HepG2 (cell line): Measurements from ENCODE around the gene FXN. TPM values are rescaled to one million over a fixed set of nuclear protein-coding genes. Genes with fewer than 3 reads are reported as not detected.

Experiments used
- ATAC-seq: fragments of 200-7000 bp; cut with Tn5 transposase; 3 replicates; pipeline ENCODE4 v1.9.1; 2020; ENCODE audit warnings: mild to moderate bottlenecking, moderate library complexity
- BruUV-seq: library from RNA; stranded (reverse); fragments of 400-500 nt; replicated peaks from 2 replicates; lab custom pipeline; 2021; lab: Mats Ljungman, UMichigan
- CTCF ChIA-PET: fragments of 300-600 bp; formaldehyde crosslinking; extraction: SDS; loops from one replicate; lab custom pipeline; 2021; ENCODE audit warnings: low total read pairs, inconsistent platforms, low intra/inter-chr PET ratio; lab: Yijun Ruan, JAX
- POLR2A ChIA-PET: fragments of 350-600 bp; sonication (Branson Sonifier 250); formaldehyde crosslinking; loops from one replicate; lab custom pipeline; 2020; ENCODE audit warnings: antibody characterized with exemption, inconsistent platforms; lab: Yijun Ruan, JAX
- DNase-seq: peaks from one replicate; pipeline ENCODE4 v3.0.0-alpha.2; 2015; ENCODE audit warnings: low spot score
- FAIRE-seq: peaks from 3 replicates; lab custom pipeline; 2011; peaks lifted over from hg19 to GRCh38; lab: Jason Lieb, UNC
- H2AFZ ChIP-seq: one replicate; pipeline ENCODE4 v1.6.1; 2011; ENCODE audit warnings: low read length, inconsistent platforms
- H3K27ac ChIP-seq: fragments of 300-600 bp; 3 replicates; pipeline ENCODE4 v1.8.0; 2011; ENCODE audit warnings: mixed run types, mild to moderate bottlenecking, mixed read lengths, low read length, inconsistent platforms; ENCODE audit not compliant: insufficient read depth; ENCODE audit errors: extremely low read length
- H3K27me3 ChIP-seq, 2 experiments: fragments of 200-600 bp in 1 of 2; 2 replicates in 1 of 2; 3 replicates in 1 of 2; pipeline versions ENCODE4 v1.6.0 to v1.8.0; 2011; ENCODE audit warnings: low read length in 2 of 2, mild to moderate bottlenecking in 2 of 2, moderate library complexity in 2 of 2, inconsistent platforms in 1 of 2; ENCODE audit not compliant: insufficient read depth in 2 of 2, control insufficient read depth in 1 of 2
- H3K36me3 ChIP-seq, 2 experiments: fragments of 200-600 bp in 1 of 2; replicated peaks in 1 of 2; 2 replicates in 1 of 2; 3 replicates in 1 of 2; pipeline versions ENCODE4 v1.5.1 to v1.8.0; 2011; ENCODE audit warnings: low read length in 2 of 2, inconsistent platforms in 1 of 2; ENCODE audit not compliant: insufficient read depth in 2 of 2, control insufficient read depth in 1 of 2
- H3K4me1 ChIP-seq: 2 replicates; pipeline ENCODE4 v1.5.1; 2012; ENCODE audit warnings: low read length, inconsistent platforms; ENCODE audit not compliant: insufficient read depth
- H3K4me2 ChIP-seq: 2 replicates; pipeline ENCODE4 v1.6.0; 2011; ENCODE audit warnings: low read depth, low read length, inconsistent platforms
- H3K4me3 ChIP-seq, 3 experiments: fragments of 200-600 bp in 1 of 3; sonication (generic), shearing (Covaris generic) in 1 of 3; replicated peaks in 1 of 3; 2 replicates each; pipeline ENCODE4 v1.5.1; 2011 to 2016; ENCODE audit warnings: low read length in 3 of 3, inconsistent platforms in 2 of 3, low read depth in 2 of 3, mild to moderate bottlenecking in 2 of 3, control low read depth in 1 of 3, mixed read lengths in 1 of 3; ENCODE audit not compliant: insufficient read depth in 1 of 3
- H3K79me2 ChIP-seq: one replicate; pipeline ENCODE4 v1.6.1; 2011; ENCODE audit warnings: low read length, inconsistent platforms; ENCODE audit not compliant: insufficient read depth
- H3K9ac ChIP-seq: 2 replicates; pipeline ENCODE4 v1.6.0; 2011; ENCODE audit warnings: mild to moderate bottlenecking, low read depth, low read length, inconsistent platforms; ENCODE audit not compliant: insufficient read depth
- H3K9me3 ChIP-seq: 2 replicates; pipeline ENCODE4 v1.5.1; 2012; ENCODE audit warnings: mild to moderate bottlenecking, low read length
- H4K20me1 ChIP-seq: 2 replicates; pipeline ENCODE4 v1.6.0; 2011; ENCODE audit warnings: inconsistent platforms, mild to moderate bottlenecking, low read length, moderate library complexity; ENCODE audit not compliant: insufficient read depth
- BHLHE40 ChIP-seq: IDR thresholded peaks from 2 replicates; pipeline ENCODE4 v1.6.1; 2011; ENCODE audit warnings: low read length, improper control_type of control experiment
- SMAD1 ChIP-seq: sonication (generic); formaldehyde crosslinking; IDR thresholded peaks from 2 replicates; pipeline ENCODE4 v1.4.0; 2020; ENCODE audit warnings: missing genetic modification reagents, low read depth, mild to moderate bottlenecking, borderline replicate concordance
- SMYD3 ChIP-seq: sonication (generic); formaldehyde crosslinking; IDR thresholded peaks from 2 replicates; pipeline ENCODE4 v1.8.1; 2023; ENCODE audit warnings: mild to moderate bottlenecking, missing genetic modification reagents
- SP1 ChIP-seq, 2 experiments: fragments of 450-650 bp in 1 of 2; sonication (generic) in 1 of 2; formaldehyde crosslinking in 1 of 2; IDR thresholded peaks; 2 replicates each; pipeline versions ENCODE4 v1.4.0 to v1.6.1; 2016 to 2020; ENCODE audit warnings: missing genetic modification reagents in 1 of 2
- ZBTB14 ChIP-seq: sonication (generic); formaldehyde crosslinking; IDR thresholded peaks from 2 replicates; pipeline ENCODE4 v1.4.0; 2020; ENCODE audit warnings: missing genetic modification reagents
- ZNF749 ChIP-seq: sonication (generic); formaldehyde crosslinking; IDR thresholded peaks from 2 replicates; pipeline ENCODE4 v1.8.0; 2022; ENCODE audit warnings: mild to moderate bottlenecking, missing genetic modification reagents, moderate library complexity, borderline replicate concordance
- ZSCAN25 ChIP-seq: sonication (generic); formaldehyde crosslinking; IDR thresholded peaks from 2 replicates; pipeline ENCODE4 v1.8.0; 2022; ENCODE audit warnings: mild to moderate bottlenecking, missing genetic modification reagents
- WGBS: methylation state at CpG from one replicate; pipeline ENCODE4 v1.1.6; 2017; ENCODE audit warnings: low lambda C conversion rate; 5-methylcytosine and 5-hydroxymethylcytosine counted together
- in situ Hi-C: cut with HindIII; loops from 2 replicates; pipeline ENCODE4 v1.10.0; 2017; ENCODE audit warnings: low pct_unique_long_range_greater_than_20kb; ENCODE audit not compliant: extremely low pct_ligation_motif_present
- intact Hi-C: fragments of 100-400 bp; cut with micrococcal nuclease; formaldehyde crosslinking; loops from one replicate; pipeline ENCODE4 v1.10.0; 2022; ENCODE audit not compliant: unreplicated experiment
- polyA plus RNA-seq, 8 experiments: library from polyadenylated mRNA; depleted of rRNA in 3 of 8; stranded (reverse) in 7 of 8; unstranded in 1 of 8; fragments of >200 nt; fragmentation: Illumina TruSeq in 4 of 8; extraction: Trizol in 4 of 8; gene quantifications; 2 replicates each; pipeline versions ENCODE4 v1.2.1 to v1.2.3, GENCODE V29; 2011 to 2016; ENCODE audit warnings: low read depth in 4 of 8, missing spikeins in 1 of 8, mixed read lengths in 1 of 8; ENCODE audit not compliant: insufficient read depth in 1 of 8
- total RNA-seq, 5 experiments: library from RNA; depleted of rRNA; stranded (reverse); fragments of >200 nt; fragmentation: Illumina TruSeq; extraction: Trizol; gene quantifications; 2 replicates each; pipeline ENCODE4 v1.2.3, GENCODE V29; 2016; ENCODE audit warnings: low read depth in 1 of 5
- TF ChIP-seq, protein P1 (sequence below): sonication (generic); formaldehyde crosslinking; IDR thresholded peaks from 2 replicates; pipeline ENCODE4 v1.8.0; 2022; ENCODE audit warnings: missing genetic modification reagents, mild to moderate bottlenecking, moderate library complexity, borderline replicate concordance
- TF ChIP-seq, protein P2 (sequence below), 2 experiments: sonication (generic) in 1 of 2; formaldehyde crosslinking in 1 of 2; IDR thresholded peaks; 2 replicates each; pipeline versions ENCODE4 v1.4.0 to v1.6.1; 2018 to 2020; ENCODE audit warnings: missing genetic modification reagents in 2 of 2, borderline replicate concordance in 1 of 2, low read depth in 1 of 2, mild to moderate bottlenecking in 1 of 2, missing biosample characterization in 1 of 2
- TF ChIP-seq, protein P3 (sequence below): sonication (generic); formaldehyde crosslinking; IDR thresholded peaks from 2 replicates; pipeline ENCODE4 v1.5.0; 2020; ENCODE audit warnings: mild to moderate bottlenecking, missing genetic modification reagents

Gene FXN
- total and polyA plus RNA-seq, 2 of the 13 experiments (the other 11 are each of a cell fraction or from before 2014, with no cell fraction given), result 24.1 to 26.0 TPM

GRCh38 chr9:69090140-69090750, 54.7 kb downstream of the FXN start:
- TF ChIP-seq SMAD1 (CRISPR knock-in tag) (no peak), SMYD3 (CRISPR knock-in tag) (no peak), ZBTB14 (CRISPR knock-in tag) (no peak), ZSCAN25 (CRISPR knock-in tag) (no peak), BHLHE40 (no peak), ZNF749 (CRISPR knock-in tag) (no peak), SP1 (IDR thresholded peaks at IDR 0.05) (no peak), SP1 (CRISPR knock-in tag; IDR thresholded peaks at IDR 0.05) (no peak)
- TF ChIP-seq, protein P1, sequence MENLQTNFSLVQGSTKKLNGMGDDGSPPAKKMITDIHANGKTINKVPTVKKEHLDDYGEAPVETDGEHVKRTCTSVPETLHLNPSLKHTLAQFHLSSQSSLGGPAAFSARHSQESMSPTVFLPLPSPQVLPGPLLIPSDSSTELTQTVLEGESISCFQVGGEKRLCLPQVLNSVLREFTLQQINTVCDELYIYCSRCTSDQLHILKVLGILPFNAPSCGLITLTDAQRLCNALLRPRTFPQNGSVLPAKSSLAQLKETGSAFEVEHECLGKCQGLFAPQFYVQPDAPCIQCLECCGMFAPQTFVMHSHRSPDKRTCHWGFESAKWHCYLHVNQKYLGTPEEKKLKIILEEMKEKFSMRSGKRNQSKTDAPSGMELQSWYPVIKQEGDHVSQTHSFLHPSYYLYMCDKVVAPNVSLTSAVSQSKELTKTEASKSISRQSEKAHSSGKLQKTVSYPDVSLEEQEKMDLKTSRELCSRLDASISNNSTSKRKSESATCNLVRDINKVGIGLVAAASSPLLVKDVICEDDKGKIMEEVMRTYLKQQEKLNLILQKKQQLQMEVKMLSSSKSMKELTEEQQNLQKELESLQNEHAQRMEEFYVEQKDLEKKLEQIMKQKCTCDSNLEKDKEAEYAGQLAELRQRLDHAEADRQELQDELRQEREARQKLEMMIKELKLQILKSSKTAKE (CRISPR knock-in tag), result no peak
- TF ChIP-seq, protein P2, sequence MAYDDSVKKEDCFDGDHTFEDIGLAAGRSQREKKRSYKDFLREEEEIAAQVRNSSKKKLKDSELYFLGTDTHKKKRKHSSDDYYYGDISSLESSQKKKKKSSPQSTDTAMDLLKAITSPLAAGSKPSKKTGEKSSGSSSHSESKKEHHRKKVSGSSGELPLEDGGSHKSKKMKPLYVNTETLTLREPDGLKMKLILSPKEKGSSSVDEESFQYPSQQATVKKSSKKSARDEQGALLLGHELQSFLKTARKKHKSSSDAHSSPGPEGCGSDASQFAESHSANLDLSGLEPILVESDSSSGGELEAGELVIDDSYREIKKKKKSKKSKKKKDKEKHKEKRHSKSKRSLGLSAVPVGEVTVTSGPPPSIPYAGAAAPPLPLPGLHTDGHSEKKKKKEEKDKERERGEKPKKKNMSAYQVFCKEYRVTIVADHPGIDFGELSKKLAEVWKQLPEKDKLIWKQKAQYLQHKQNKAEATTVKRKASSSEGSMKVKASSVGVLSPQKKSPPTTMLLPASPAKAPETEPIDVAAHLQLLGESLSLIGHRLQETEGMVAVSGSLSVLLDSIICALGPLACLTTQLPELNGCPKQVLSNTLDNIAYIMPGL (CRISPR knock-in tag; IDR thresholded peaks at IDR 0.05; ENCODE audit: borderline replicate concordance in 1 of 2, low read depth in 1 of 2), result no peak
- TF ChIP-seq, protein P3, sequence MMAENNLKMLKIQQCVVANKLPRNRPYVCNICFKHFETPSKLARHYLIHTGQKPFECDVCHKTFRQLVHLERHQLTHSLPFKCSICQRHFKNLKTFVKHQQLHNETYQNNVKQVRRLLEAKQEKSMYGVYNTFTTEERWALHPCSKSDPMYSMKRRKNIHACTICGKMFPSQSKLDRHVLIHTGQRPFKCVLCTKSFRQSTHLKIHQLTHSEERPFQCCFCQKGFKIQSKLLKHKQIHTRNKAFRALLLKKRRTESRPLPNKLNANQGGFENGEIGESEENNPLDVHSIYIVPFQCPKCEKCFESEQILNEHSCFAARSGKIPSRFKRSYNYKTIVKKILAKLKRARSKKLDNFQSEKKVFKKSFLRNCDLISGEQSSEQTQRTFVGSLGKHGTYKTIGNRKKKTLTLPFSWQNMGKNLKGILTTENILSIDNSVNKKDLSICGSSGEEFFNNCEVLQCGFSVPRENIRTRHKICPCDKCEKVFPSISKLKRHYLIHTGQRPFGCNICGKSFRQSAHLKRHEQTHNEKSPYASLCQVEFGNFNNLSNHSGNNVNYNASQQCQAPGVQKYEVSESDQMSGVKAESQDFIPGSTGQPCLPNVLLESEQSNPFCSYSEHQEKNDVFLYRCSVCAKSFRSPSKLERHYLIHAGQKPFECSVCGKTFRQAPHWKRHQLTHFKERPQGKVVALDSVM (CRISPR knock-in tag), result no peak
- TF ChIP-seq, all 625 proteins: peak for 0
- POLR2A ChIA-PET, result no interaction called here
- Histone ChIP-seq H3K9ac (no peak overlapping the region), H3K36me3 (no peaks in the 10 kb centered on the region), H4K20me1 (no peaks in the 10 kb centered on the region), H3K27me3 (no peaks in the 10 kb centered on the region), H2AFZ (no peak overlapping the region), H3K4me3 (no peak overlapping the region), H3K27ac (no peak overlapping the region), H3K79me2 (no peaks in the 10 kb centered on the region), H3K9me3 (no peaks in the 10 kb centered on the region), H3K4me2 (no peak overlapping the region), H3K4me1 (peaks cover 51% of the 10 kb centered on the region)
- FAIRE-seq, result no peak
- no TSS peak for BruUV-seq
- CTCF ChIA-PET, result no interaction called here
- no peak for ATAC-seq
- no peak for DNase-seq
- 100% methylated on average over 4 of the region's 4 CpGs for WGBS
- in situ Hi-C loops, result no loop called here
- intact Hi-C loops, result no loop called here
